ENCODE measurements around the gene FAR2.

GRCh38 chr12:29157486-29157946 lies 8.4 kb downstream of the FAR2 start:
- TF ChIP-seq CTCF (IDR thresholded peaks at IDR 0.05; ENCODE audit: low read depth, low read length): no peak
- TF ChIP-seq EZH2phosphoT487 (IDR thresholded peaks at IDR 0.05; ENCODE audit: low read depth): no peak

Measured in OCI-LY3 (cell line).